GM12801 (cell line): ENCODE measurements around the gene ADISSP.

Experiments used
- CTCF ChIP-seq: IDR thresholded peaks from one replicate; pipeline ENCODE4 v1.5.1; 2011; ENCODE audit warnings: control low read depth; ENCODE audit not compliant: insufficient read length; ENCODE audit errors: extremely low read depth

The ADISSP gene

GRCh38 chr20:3720068-3720467, 47.5 kb downstream of the ADISSP start:
- no peak for TF ChIP-seq CTCF

- TF ChIP-seq CTCF, result no peak
Measured at GRCh38 chr20:3719046-3719445, 48.5 kb downstream of the ADISSP start.

- TF ChIP-seq CTCF, result no peak
Measured at GRCh38 chr20:3716195-3716834, 51.2 kb downstream of the ADISSP start.

- TF ChIP-seq CTCF, result no peak
Measured at GRCh38 chr20:3714092-3714491, 53.5 kb downstream of the ADISSP start.

- TF ChIP-seq CTCF, result no peak
Measured at GRCh38 chr20:3712279-3712873, 55.2 kb downstream of the ADISSP start, which contains the start of gene SIGLEC1. Gene SIGLEC1 (minus strand): TSS chr20:3712600. CDS start chr20:3707128, 5,472 bp downstream.

GRCh38 chr20:3711484-3711941, 56.0 kb downstream of the ADISSP start:
- TF ChIP-seq CTCF, result no peak

GRCh38 chr20:3710703-3711483, 56.7 kb downstream of the ADISSP start:
- no peak for TF ChIP-seq CTCF
